ENCODE data around the gene OR11A1.

GRCh38 chr6:29502597-29502996, 45.7 kb upstream of the OR11A1 start:
- TF ChIP-seq POLR2A (IDR thresholded peaks at IDR 0.05; ENCODE audit: low read length) (no peak), GATA1 (IDR thresholded peaks at IDR 0.05; ENCODE audit: low read depth, low read length) (no peak)

All from erythroblast (primary cell).